Measurements from ENCODE around the gene SERTAD3. TPM values are rescaled to one million over a fixed set of nuclear protein-coding genes. Genes with fewer than 3 reads are reported as not detected.

Gene SERTAD3
- polyA plus RNA-seq, 1 of the 3 experiments (the other 2 are of a cell fraction), result 11.3 TPM

DNA sequence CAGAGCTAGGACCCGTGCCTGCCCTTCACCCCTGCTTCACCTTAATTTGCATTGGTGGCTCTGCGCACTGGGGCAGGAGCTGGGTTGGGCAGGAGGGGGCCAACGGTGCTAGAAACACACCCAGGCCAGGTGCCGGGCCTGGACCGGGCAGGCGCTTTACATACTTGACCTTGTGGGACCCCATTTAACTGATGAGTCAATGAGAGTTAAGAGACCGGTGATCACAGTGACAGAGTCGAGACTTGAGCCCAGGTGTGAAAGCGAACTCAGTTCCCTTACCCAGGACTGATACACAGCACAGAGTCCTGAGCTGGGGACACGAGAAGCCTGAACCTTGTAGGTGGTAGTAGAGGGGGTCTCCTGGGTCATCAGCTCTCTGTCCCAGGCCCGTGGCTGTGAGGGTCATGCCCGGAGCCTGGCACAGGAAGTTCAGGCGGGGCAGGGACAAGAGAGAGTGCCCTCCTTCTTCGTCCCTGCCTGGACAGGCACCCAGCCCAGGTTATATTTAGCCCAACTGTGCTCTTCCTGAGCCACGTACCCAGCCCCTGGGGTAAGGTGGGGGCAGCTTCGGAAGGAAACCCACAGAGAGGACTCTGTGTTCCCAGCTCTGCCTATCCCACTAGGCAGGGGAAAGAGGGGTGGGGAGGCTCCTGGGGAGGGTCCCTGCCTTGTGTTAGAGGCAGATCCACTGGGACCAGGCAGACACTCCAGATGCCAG is 32.9 kb downstream of the SERTAD3 start:
- H3K4me3 ChIP-seq (ENCODE audit: low read depth in 2 of 2, low read length in 1 of 2), result no peak overlapping the region
- no peaks in the 10 kb centered on the region for H3K27me3 ChIP-seq (ENCODE audit: insufficient read depth)
- no peak overlapping the region for H3K27ac ChIP-seq (ENCODE audit: low read depth in 2 of 2, low read length in 1 of 2)
- no peak overlapping the region for H3K9ac ChIP-seq
- ChIA-PET POLR2A (interaction anchor here (1.4 kb wide), 1 partner anchor 10 kb away, joined by 4 read pairs; no protein-coding TSS in a partner anchor), CTCF (interaction anchor here (1.3 to 3.3 kb wide), 4 partner anchors 9 to 106 kb away, joined by 3 to 15 read pairs (median 4); no protein-coding TSS in a partner anchor)
- H3F3A ChIP-seq (replicated peaks; ENCODE audit: insufficient read depth), result peaks cover 6% of the 10 kb centered on the region
- TF ChIP-seq EZH2phosphoT487 (IDR thresholded peaks at IDR 0.05; ENCODE audit: borderline replicate concordance, low read depth) (no peak), FOSL2 (IDR thresholded peaks at IDR 0.05; ENCODE audit: borderline replicate concordance, low read depth) (no peak), USF1 (IDR thresholded peaks at IDR 0.05; ENCODE audit: borderline replicate concordance, low read depth) (no peak), GATA2 (CRISPR knock-in tag; IDR thresholded peaks at IDR 0.05) (no peak), NFIC (IDR thresholded peaks at IDR 0.05; ENCODE audit: borderline replicate concordance) (no peak), POLR2AphosphoS5 (IDR thresholded peaks at IDR 0.05; ENCODE audit: low read depth, low read length) (no peak), YY1 (IDR thresholded peaks at IDR 0.05; ENCODE audit: low read depth) (no peak), FOXJ3 (CRISPR knock-in tag; IDR thresholded peaks at IDR 0.05) (no peak), ELF1 (IDR thresholded peaks at IDR 0.05) (no peak), ZBTB33 (IDR thresholded peaks at IDR 0.05; ENCODE audit: borderline replicate concordance, low read depth) (no peak), RAD21 (IDR thresholded peaks at IDR 0.05; ENCODE audit: low read length) (no peak)
- TF ChIP-seq, protein P1, sequence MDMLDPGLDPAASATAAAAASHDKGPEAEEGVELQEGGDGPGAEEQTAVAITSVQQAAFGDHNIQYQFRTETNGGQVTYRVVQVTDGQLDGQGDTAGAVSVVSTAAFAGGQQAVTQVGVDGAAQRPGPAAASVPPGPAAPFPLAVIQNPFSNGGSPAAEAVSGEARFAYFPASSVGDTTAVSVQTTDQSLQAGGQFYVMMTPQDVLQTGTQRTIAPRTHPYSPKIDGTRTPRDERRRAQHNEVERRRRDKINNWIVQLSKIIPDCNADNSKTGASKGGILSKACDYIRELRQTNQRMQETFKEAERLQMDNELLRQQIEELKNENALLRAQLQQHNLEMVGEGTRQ (IDR thresholded peaks at IDR 0.05; ENCODE audit: borderline replicate concordance, low read depth, low read length), result no peak
- TF ChIP-seq, protein P2, sequence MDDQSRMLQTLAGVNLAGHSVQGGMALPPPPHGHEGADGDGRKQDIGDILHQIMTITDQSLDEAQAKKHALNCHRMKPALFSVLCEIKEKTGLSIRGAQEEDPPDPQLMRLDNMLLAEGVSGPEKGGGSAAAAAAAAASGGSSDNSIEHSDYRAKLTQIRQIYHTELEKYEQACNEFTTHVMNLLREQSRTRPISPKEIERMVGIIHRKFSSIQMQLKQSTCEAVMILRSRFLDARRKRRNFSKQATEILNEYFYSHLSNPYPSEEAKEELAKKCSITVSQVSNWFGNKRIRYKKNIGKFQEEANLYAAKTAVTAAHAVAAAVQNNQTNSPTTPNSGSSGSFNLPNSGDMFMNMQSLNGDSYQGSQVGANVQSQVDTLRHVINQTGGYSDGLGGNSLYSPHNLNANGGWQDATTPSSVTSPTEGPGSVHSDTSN (IDR thresholded peaks at IDR 0.05), result no peak
- TF ChIP-seq, protein P3, sequence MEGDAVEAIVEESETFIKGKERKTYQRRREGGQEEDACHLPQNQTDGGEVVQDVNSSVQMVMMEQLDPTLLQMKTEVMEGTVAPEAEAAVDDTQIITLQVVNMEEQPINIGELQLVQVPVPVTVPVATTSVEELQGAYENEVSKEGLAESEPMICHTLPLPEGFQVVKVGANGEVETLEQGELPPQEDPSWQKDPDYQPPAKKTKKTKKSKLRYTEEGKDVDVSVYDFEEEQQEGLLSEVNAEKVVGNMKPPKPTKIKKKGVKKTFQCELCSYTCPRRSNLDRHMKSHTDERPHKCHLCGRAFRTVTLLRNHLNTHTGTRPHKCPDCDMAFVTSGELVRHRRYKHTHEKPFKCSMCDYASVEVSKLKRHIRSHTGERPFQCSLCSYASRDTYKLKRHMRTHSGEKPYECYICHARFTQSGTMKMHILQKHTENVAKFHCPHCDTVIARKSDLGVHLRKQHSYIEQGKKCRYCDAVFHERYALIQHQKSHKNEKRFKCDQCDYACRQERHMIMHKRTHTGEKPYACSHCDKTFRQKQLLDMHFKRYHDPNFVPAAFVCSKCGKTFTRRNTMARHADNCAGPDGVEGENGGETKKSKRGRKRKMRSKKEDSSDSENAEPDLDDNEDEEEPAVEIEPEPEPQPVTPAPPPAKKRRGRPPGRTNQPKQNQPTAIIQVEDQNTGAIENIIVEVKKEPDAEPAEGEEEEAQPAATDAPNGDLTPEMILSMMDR (IDR thresholded peaks at IDR 0.05), result no peak
- H2AFZ ChIP-seq (ENCODE audit: low read depth), result peak overlapping the region; percentile 46; the same call in 1 of the 2 replicates
- peak; percentile 12 for DNase-seq
- H3K4me2 ChIP-seq, result no peak overlapping the region
- no peaks in the 10 kb centered on the region for H3K36me3 ChIP-seq (replicated peaks in 1 of 2; ENCODE audit: control insufficient read depth in 1 of 2, insufficient read depth in 2 of 2, low read length in 1 of 2)
- 63% methylated on average over 10 of the region's 16 CpGs for WGBS (ENCODE audit: low lambda C conversion rate)
- no peaks in the 10 kb centered on the region for H4K20me1 ChIP-seq (ENCODE audit: insufficient read depth)
- no peaks in the 10 kb centered on the region for H3K79me2 ChIP-seq (ENCODE audit: insufficient read depth)
- H3K9me3 ChIP-seq, result no peaks in the 10 kb centered on the region
- no peaks in the 10 kb centered on the region for H3K9me2 ChIP-seq
- no peaks in the 10 kb centered on the region; a peak in 1 of 4 replicates for H3K4me1 ChIP-seq (ENCODE audit: control insufficient read depth in 1 of 2, insufficient read depth in 2 of 2, low read depth in 1 of 2, low read length in 1 of 2)

All from SK-N-SH (cell line).